SK-N-SH (cell line): ENCODE measurements around the gene RSPH10B.

ENCODE experiments used
- EP300 ChIP-seq, 2 experiments: IDR thresholded peaks; 2 replicates each; pipeline versions ENCODE4 v1.4.0 to v1.6.1; 2012; ENCODE audit warnings: borderline replicate concordance in 1 of 2, low read depth in 1 of 2, low read length in 1 of 2
- EZH2phosphoT487 ChIP-seq: fragments of 200-600 bp; sonication (generic); IDR thresholded peaks from 2 replicates; pipeline ENCODE4 v1.6.1; 2017; ENCODE audit warnings: low read depth, mixed run types, mild to moderate bottlenecking, antibody characterized with exemption, moderate library complexity, borderline replicate concordance
- NRF1 ChIP-seq: IDR thresholded peaks from 2 replicates; pipeline ENCODE4 v1.6.1; 2012; ENCODE audit warnings: low read depth, mild to moderate bottlenecking, low read length
- RCOR1 ChIP-seq: fragments of 150-350 bp; IDR thresholded peaks from 2 replicates; pipeline ENCODE4 v1.6.1; 2017; ENCODE audit warnings: antibody characterized with exemption, low read length
- REST ChIP-seq: IDR thresholded peaks from 2 replicates; pipeline ENCODE4 v1.6.1; 2012; ENCODE audit warnings: mild to moderate bottlenecking, low read depth, low read length, moderate library complexity
- SIN3A ChIP-seq: IDR thresholded peaks from 2 replicates; pipeline ENCODE4 v1.6.1; 2012; ENCODE audit warnings: low read depth, mild to moderate bottlenecking, low read length, moderate library complexity, borderline replicate concordance
- TF ChIP-seq, protein P1 (sequence below): fragments of 200-600 bp; sonication (generic); IDR thresholded peaks from 2 replicates; pipeline ENCODE4 v1.6.1; 2017; ENCODE audit warnings: antibody characterized with exemption, mild to moderate bottlenecking, moderate library complexity
- TF ChIP-seq, protein P2 (sequence below): fragments of 150-350 bp; IDR thresholded peaks from 2 replicates; pipeline ENCODE4 v1.6.1; 2016; ENCODE audit warnings: mild to moderate bottlenecking, low read depth, low read length

DNA sequence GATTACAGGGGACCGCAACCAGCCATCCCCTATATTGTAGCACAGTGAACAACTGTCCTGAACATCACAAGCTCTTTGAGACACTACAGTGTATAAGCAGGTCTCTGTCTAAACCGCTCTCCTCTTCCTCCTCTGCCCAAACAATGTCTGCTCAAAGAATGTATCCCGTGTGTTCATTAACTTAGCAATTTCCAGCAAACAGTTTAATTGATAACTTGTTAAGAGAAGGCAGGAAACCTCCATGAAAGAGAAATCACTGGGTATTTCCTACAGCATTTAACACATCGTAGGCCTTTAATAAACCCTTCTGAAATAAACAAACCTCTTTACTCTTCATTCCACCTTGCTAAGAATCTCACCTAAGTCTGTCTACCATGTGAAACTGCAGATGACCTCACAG, 36.9 kb upstream of the RSPH10B start:
- TF ChIP-seq, protein P1, sequence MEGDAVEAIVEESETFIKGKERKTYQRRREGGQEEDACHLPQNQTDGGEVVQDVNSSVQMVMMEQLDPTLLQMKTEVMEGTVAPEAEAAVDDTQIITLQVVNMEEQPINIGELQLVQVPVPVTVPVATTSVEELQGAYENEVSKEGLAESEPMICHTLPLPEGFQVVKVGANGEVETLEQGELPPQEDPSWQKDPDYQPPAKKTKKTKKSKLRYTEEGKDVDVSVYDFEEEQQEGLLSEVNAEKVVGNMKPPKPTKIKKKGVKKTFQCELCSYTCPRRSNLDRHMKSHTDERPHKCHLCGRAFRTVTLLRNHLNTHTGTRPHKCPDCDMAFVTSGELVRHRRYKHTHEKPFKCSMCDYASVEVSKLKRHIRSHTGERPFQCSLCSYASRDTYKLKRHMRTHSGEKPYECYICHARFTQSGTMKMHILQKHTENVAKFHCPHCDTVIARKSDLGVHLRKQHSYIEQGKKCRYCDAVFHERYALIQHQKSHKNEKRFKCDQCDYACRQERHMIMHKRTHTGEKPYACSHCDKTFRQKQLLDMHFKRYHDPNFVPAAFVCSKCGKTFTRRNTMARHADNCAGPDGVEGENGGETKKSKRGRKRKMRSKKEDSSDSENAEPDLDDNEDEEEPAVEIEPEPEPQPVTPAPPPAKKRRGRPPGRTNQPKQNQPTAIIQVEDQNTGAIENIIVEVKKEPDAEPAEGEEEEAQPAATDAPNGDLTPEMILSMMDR = no peak
- TF ChIP-seq, protein P2, sequence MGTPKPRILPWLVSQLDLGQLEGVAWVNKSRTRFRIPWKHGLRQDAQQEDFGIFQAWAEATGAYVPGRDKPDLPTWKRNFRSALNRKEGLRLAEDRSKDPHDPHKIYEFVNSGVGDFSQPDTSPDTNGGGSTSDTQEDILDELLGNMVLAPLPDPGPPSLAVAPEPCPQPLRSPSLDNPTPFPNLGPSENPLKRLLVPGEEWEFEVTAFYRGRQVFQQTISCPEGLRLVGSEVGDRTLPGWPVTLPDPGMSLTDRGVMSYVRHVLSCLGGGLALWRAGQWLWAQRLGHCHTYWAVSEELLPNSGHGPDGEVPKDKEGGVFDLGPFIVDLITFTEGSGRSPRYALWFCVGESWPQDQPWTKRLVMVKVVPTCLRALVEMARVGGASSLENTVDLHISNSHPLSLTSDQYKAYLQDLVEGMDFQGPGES = no peak
- TF ChIP-seq NRF1 (no peak), EZH2phosphoT487 (no peak), EP300 (IDR thresholded peaks at IDR 0.05; ENCODE audit: borderline replicate concordance in 1 of 2, low read depth in 1 of 2, low read length in 1 of 2) (no peak), SIN3A (no peak), RCOR1 (no peak), REST (no peak)
